Trophoblast cell (in vitro differentiated cells and primary cell): ENCODE results near the gene ACACA.

Source experiments
- DNase-seq, 2 donors: peaks; one replicate each; pipeline ENCODE4 v3.0.0-alpha.2; 2016
- H2AFZ ChIP-seq: 2 replicates; pipeline ENCODE4 v1.6.1; 2013; ENCODE audit warnings: low read length, moderate library complexity, mild to moderate bottlenecking; ENCODE audit not compliant: insufficient read depth, poor library complexity
- H2AK5ac ChIP-seq: 2 replicates; pipeline ENCODE4 v1.6.1; 2013; ENCODE audit warnings: mild to moderate bottlenecking, low read length
- H2BK120ac ChIP-seq: 2 replicates; pipeline ENCODE4 v1.6.1; 2013; ENCODE audit warnings: low read length, mild to moderate bottlenecking, moderate library complexity; ENCODE audit not compliant: insufficient read depth, poor library complexity
- H2BK12ac ChIP-seq: 2 replicates; pipeline ENCODE4 v1.6.1; 2013; ENCODE audit warnings: mild to moderate bottlenecking, low read length, moderate library complexity
- H2BK5ac ChIP-seq: 2 replicates; pipeline ENCODE4 v1.6.1; 2013; ENCODE audit warnings: low read length, low read depth, moderate library complexity, mild to moderate bottlenecking; ENCODE audit not compliant: poor library complexity
- H3K14ac ChIP-seq: 2 replicates; pipeline ENCODE4 v1.6.1; 2013; ENCODE audit warnings: mild to moderate bottlenecking, low read length
- H3K18ac ChIP-seq: 2 replicates; pipeline ENCODE4 v1.6.1; 2013; ENCODE audit warnings: mild to moderate bottlenecking, low read length
- H3K23ac ChIP-seq: 2 replicates; pipeline ENCODE4 v1.6.1; 2013; ENCODE audit warnings: low read length
- H3K27ac ChIP-seq: 2 replicates; pipeline ENCODE4 v1.5.1; 2013; ENCODE audit warnings: low read depth, mild to moderate bottlenecking, inconsistent platforms, low read length, moderate library complexity
- H3K27me3 ChIP-seq: 2 replicates; pipeline ENCODE4 v1.6.1; 2013; ENCODE audit warnings: inconsistent platforms, mild to moderate bottlenecking, low read length, moderate library complexity; ENCODE audit not compliant: insufficient read depth
- H3K36me3 ChIP-seq, 2 experiments: 1 replicate in 1 of 2; 2 replicates in 1 of 2; pipeline ENCODE4 v1.6.1; 2013; ENCODE audit warnings: low read length in 2 of 2, mild to moderate bottlenecking in 2 of 2, moderate library complexity in 1 of 2; ENCODE audit not compliant: insufficient read depth in 2 of 2, control insufficient read depth in 1 of 2
- H3K4ac ChIP-seq: 2 replicates; pipeline ENCODE4 v1.6.1; 2013; ENCODE audit warnings: low read depth, mild to moderate bottlenecking, low read length, moderate library complexity
- H3K4me1 ChIP-seq, 2 experiments: 1 replicate in 1 of 2; 2 replicates in 1 of 2; pipeline ENCODE4 v1.6.1; 2013; ENCODE audit warnings: low read length in 2 of 2, mild to moderate bottlenecking in 2 of 2, moderate library complexity in 1 of 2; ENCODE audit not compliant: insufficient read depth in 2 of 2, control insufficient read depth in 1 of 2
- H3K4me2 ChIP-seq: 2 replicates; pipeline ENCODE4 v1.6.1; 2013; ENCODE audit warnings: inconsistent platforms, mild to moderate bottlenecking, low read length, moderate library complexity
- H3K4me3 ChIP-seq: 2 replicates; pipeline ENCODE4 v1.5.1; 2013; ENCODE audit warnings: mild to moderate bottlenecking, low read depth, low read length, inconsistent platforms
- H3K79me1 ChIP-seq: one replicate; pipeline ENCODE4 v1.6.1; 2013; ENCODE audit warnings: low read length
- H3K79me2 ChIP-seq: 2 replicates; pipeline ENCODE4 v1.6.1; 2013; ENCODE audit warnings: low read length, mild to moderate bottlenecking; ENCODE audit not compliant: control insufficient read depth, insufficient read depth, poor library complexity
- H3K9ac ChIP-seq: 2 replicates; pipeline ENCODE4 v1.6.1; 2013; ENCODE audit warnings: mild to moderate bottlenecking, low read length
- H3K9me3 ChIP-seq: 2 replicates; pipeline ENCODE4 v1.6.1; 2013; ENCODE audit warnings: low read depth, mild to moderate bottlenecking, control low read depth, inconsistent platforms, low read length; ENCODE audit not compliant: insufficient read depth
- H4K12ac ChIP-seq: 2 replicates; pipeline ENCODE4 v1.6.1; 2013; ENCODE audit warnings: low read depth, mild to moderate bottlenecking, low read length, moderate library complexity
- H4K8ac ChIP-seq: 2 replicates; pipeline ENCODE4 v1.6.1; 2013; ENCODE audit warnings: low read depth, mild to moderate bottlenecking, low read length, moderate library complexity
- H4K91ac ChIP-seq: one replicate; pipeline ENCODE4 v1.6.1; 2013; ENCODE audit warnings: low read depth, mild to moderate bottlenecking, low read length, moderate library complexity
- WGBS: extraction: QIAGEN DNeasy Blood & Tissue Kit; methylation state at CpG from one replicate; pipeline ENCODE4 v1.1.7; 2013; ENCODE audit warnings: missing lambda C conversion rate; ENCODE audit not compliant: insufficient read length, insufficient coverage; ENCODE audit errors: extremely low coverage; 5-methylcytosine and 5-hydroxymethylcytosine counted together

The ACACA gene

GRCh38 chr17:37191219-37191618 lies 215.4 kb downstream of the ACACA start:
- Histone ChIP-seq H3K27me3 (no peaks in the 10 kb centered on the region), H3K36me3 (peaks cover 8 to 11% of the 10 kb centered on the region in 2 experiments), H3K79me1 (no peaks in the 10 kb centered on the region), H3K27ac (no peak overlapping the region), H3K23ac (no peak overlapping the region), H4K91ac (no peak overlapping the region), H3K14ac (no peak overlapping the region), H2BK5ac (no peak overlapping the region), H3K4me3 (no peak overlapping the region), H2BK120ac (no peak overlapping the region), H4K8ac (no peak overlapping the region), H2AK5ac (no peak overlapping the region), H4K12ac (no peak overlapping the region), H3K79me2 (no peaks in the 10 kb centered on the region), H3K9me3 (no peaks in the 10 kb centered on the region), H2AFZ (no peak overlapping the region), H3K4me1 (no peaks in the 10 kb centered on the region), H3K4me2 (no peak overlapping the region), H3K4ac (no peak overlapping the region), H2BK12ac (no peak overlapping the region), H3K18ac (no peak overlapping the region), H3K9ac (no peak overlapping the region)
- no peak for DNase-seq
- no CpG with 5 or more reads among the region's 2 CpGs for WGBS

DNA sequence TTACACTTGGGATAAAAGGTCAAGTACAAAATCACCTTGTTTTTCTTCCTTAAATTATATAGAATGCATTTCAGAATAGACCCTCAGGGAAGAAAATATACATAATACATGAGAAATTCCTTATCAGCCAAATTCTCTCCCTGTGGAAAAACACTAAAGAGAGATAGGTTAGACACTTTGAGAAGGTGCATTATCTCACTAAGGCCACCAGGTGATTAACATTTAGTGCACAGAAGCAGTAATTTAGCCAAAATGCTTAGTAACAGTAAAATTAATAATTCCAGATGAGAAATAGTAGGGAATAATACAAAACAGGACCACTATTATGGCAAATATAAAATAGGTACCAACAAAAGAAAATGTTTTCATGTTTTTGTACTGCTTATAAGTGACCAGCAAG lies 216.1 kb downstream of the ACACA start:
- Histone ChIP-seq H3K79me2 (no peaks in the 10 kb centered on the region), H4K12ac (no peak overlapping the region), H4K91ac (no peak overlapping the region), H3K4me2 (no peak overlapping the region), H3K14ac (no peak overlapping the region), H3K27me3 (no peaks in the 10 kb centered on the region), H3K18ac (no peak overlapping the region), H3K23ac (no peak overlapping the region), H2BK5ac (no peak overlapping the region), H2AFZ (no peak overlapping the region), H3K79me1 (no peaks in the 10 kb centered on the region), H3K9me3 (no peaks in the 10 kb centered on the region), H2BK12ac (no peak overlapping the region), H3K4me3 (no peak overlapping the region), H2BK120ac (no peak overlapping the region), H4K8ac (no peak overlapping the region), H3K4ac (no peak overlapping the region), H3K27ac (no peak overlapping the region), H3K36me3 (peaks cover 8 to 11% of the 10 kb centered on the region in 2 experiments), H3K4me1 (no peaks in the 10 kb centered on the region), H2AK5ac (no peak overlapping the region), H3K9ac (no peak overlapping the region)
- DNase-seq = no peak

DNA sequence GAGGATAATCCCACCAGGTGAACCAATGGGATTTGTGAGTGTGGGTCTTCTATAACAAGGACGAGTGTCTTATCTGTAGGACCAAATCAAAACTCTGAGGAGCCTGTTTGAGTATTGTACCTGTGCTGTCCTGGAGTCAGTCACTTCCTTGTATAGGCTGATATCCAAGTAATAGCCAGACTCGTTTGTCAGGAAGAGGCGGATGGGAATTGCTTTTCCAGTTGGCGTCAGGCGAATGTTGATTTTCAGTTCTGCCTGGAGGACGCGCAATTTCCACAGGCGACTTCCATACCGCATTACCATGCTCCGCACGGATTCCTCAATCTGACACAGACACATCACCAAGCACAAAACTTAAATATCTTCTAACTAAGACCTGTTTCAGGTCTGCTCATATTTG lies 218.5 kb downstream of the ACACA start:
- H3K36me3 ChIP-seq = peaks cover 8 to 11% of the 10 kb centered on the region in 2 experiments
- no peak overlapping the region for H3K4me2 ChIP-seq
- H2BK120ac ChIP-seq = no peak overlapping the region
- no peak overlapping the region for H3K4me3 ChIP-seq
- no peak overlapping the region for H3K4ac ChIP-seq
- no peak overlapping the region for H2AFZ ChIP-seq
- no peaks in the 10 kb centered on the region for H3K79me1 ChIP-seq
- no peak overlapping the region for H4K8ac ChIP-seq
- H2BK5ac ChIP-seq = no peak overlapping the region
- H3K27me3 ChIP-seq = no peaks in the 10 kb centered on the region
- H3K4me1 ChIP-seq = no peaks in the 10 kb centered on the region
- no peak overlapping the region for H3K27ac ChIP-seq
- H3K14ac ChIP-seq = no peak overlapping the region
- no peak overlapping the region for H2AK5ac ChIP-seq
- WGBS = no CpG with 5 or more reads among the region's 11 CpGs
- H2BK12ac ChIP-seq = no peak overlapping the region
- H3K18ac ChIP-seq = no peak overlapping the region
- DNase-seq = no peak
- no peaks in the 10 kb centered on the region for H3K79me2 ChIP-seq
- H4K91ac ChIP-seq = no peak overlapping the region
- H3K9ac ChIP-seq = no peak overlapping the region
- H4K12ac ChIP-seq = no peak overlapping the region
- no peak overlapping the region for H3K23ac ChIP-seq
- no peaks in the 10 kb centered on the region for H3K9me3 ChIP-seq

- H2BK5ac ChIP-seq = no peak overlapping the region
- no peak for DNase-seq
- no peak overlapping the region for H3K18ac ChIP-seq
- no peak overlapping the region for H3K4ac ChIP-seq
- no peak overlapping the region for H3K9ac ChIP-seq
- H4K8ac ChIP-seq = no peak overlapping the region
- no peaks in the 10 kb centered on the region for H3K4me1 ChIP-seq
- no peak overlapping the region for H4K91ac ChIP-seq
- no peaks in the 10 kb centered on the region for H3K79me1 ChIP-seq
- H4K12ac ChIP-seq = no peak overlapping the region
- no peaks in the 10 kb centered on the region for H3K79me2 ChIP-seq
- H3K27me3 ChIP-seq = no peaks in the 10 kb centered on the region
- no CpG with 5 or more reads among the region's 3 CpGs for WGBS
- peaks cover 8 to 11% of the 10 kb centered on the region in 2 experiments for H3K36me3 ChIP-seq
- no peak overlapping the region for H3K14ac ChIP-seq
- no peak overlapping the region for H3K4me3 ChIP-seq
- H3K23ac ChIP-seq = no peak overlapping the region
- no peak overlapping the region for H2AK5ac ChIP-seq
- no peak overlapping the region for H3K4me2 ChIP-seq
- no peaks in the 10 kb centered on the region for H3K9me3 ChIP-seq
- H2AFZ ChIP-seq = no peak overlapping the region
- no peak overlapping the region for H3K27ac ChIP-seq
- H2BK120ac ChIP-seq = no peak overlapping the region
- no peak overlapping the region for H2BK12ac ChIP-seq
Measured at GRCh38 chr17:37187262-37187661, 219.4 kb downstream of the ACACA start.
